ENCODE measurements around the gene PSKH1.
"Not testable (repeated sequence)": the region's sequence is repeated elsewhere in the genome, so short reads cannot be mapped to it uniquely, and the experiment has no call there.

The PSKH1 gene

DNA sequence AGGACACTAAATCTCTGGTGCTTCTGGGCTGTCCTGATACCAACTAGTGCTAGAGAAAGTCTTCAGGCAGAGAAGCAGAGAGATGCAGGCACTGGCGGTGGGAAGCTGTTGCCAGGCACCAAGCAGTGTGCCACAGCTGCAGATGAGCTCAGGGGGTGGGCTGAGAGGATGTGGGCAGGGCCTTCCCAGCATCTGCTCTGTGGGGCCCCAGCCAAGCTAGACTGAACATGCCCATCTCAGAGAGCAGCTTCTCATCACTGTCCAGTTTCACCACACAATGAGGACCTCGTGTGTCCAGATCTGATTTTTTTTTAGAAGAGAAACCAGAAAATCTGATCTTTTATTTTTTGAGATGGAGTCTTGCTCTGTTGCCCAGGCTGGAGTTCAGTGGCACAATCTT, 17.1 kb downstream of the PSKH1 start:
- DNase-seq (ENCODE audit: low read depth) = no peak
- no peak overlapping the region for H3K4me3 ChIP-seq (ENCODE audit: low read depth, low read length)
- TF ChIP-seq, protein P1, sequence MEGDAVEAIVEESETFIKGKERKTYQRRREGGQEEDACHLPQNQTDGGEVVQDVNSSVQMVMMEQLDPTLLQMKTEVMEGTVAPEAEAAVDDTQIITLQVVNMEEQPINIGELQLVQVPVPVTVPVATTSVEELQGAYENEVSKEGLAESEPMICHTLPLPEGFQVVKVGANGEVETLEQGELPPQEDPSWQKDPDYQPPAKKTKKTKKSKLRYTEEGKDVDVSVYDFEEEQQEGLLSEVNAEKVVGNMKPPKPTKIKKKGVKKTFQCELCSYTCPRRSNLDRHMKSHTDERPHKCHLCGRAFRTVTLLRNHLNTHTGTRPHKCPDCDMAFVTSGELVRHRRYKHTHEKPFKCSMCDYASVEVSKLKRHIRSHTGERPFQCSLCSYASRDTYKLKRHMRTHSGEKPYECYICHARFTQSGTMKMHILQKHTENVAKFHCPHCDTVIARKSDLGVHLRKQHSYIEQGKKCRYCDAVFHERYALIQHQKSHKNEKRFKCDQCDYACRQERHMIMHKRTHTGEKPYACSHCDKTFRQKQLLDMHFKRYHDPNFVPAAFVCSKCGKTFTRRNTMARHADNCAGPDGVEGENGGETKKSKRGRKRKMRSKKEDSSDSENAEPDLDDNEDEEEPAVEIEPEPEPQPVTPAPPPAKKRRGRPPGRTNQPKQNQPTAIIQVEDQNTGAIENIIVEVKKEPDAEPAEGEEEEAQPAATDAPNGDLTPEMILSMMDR (IDR thresholded peaks at IDR 0.05; ENCODE audit: low read depth, low read length, missing control alignments) = no peak
- in situ Hi-C loops (cut with HindIII; ENCODE audit: low sequenced_read_pairs) = loop anchor here (5.0 to 25.0 kb wide), 2 partner anchors 88 to 102 kb away; partner anchors contain the start of genes DDX28, DPEP2NB and DUS2

DNA sequence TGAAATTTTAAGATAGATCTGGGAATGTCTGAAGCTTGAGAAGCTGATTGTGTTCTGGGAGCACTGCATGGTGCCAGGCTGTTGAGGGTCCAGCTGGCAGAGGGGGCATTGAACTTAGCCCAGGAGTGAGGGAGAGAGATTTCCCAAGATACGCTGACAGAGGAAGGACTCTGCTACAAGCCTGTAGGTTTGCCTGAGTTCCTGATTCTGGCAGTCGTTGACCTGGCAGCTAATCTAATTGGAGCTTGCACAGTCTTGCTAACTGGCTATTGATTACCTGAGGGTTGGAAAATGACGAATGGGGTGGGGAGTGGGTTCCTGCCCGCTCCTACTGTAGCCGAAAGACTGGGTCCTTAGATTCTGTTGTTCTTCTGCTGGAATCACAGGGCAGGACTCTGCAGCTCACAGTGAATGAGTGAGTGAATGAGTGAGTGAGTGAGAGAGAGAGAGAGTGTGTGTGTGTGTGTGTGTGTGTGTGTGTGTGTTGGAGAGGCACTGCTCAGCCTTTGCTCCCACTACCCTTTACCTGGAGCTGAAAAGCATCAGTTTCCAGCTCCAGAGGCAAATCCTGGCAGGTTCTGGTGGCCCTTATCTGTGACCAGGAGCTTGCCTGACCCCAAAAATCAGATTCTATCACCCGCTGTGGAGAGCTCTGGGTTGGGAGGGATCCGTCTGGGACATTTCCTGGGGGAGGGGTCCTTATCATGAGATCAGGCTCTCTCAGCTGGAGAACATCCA, 21.9 kb downstream of the PSKH1 start:
- H3K4me3 ChIP-seq (ENCODE audit: low read depth, low read length) = no peak overlapping the region
- no peak for DNase-seq (ENCODE audit: low read depth)
- TF ChIP-seq, protein P1 (IDR thresholded peaks at IDR 0.05; ENCODE audit: low read depth, low read length, missing control alignments) = no peak
- in situ Hi-C loops (cut with HindIII; ENCODE audit: low sequenced_read_pairs) = loop anchor here (5.0 to 25.0 kb wide), 2 partner anchors 93 to 97 kb away; partner anchors contain the start of genes DDX28, DPEP2NB and DUS2

DNA sequence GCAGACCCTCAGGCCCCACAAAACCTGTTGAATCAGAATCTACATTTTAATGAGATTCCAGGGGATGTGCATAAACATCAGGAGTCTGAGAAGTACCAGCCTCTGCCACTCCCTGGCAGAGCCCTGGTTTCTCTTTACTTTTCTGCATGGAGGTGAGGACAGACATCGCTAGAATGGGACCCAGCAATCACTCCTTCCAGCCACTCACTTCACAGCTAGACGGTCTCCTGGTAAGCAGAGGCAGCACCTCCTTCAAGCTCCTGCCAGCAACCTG, 22.4 kb downstream of the PSKH1 start:
- H3K4me3 ChIP-seq (ENCODE audit: low read depth, low read length); DNase-seq (ENCODE audit: low read depth): not testable (repeated sequence)
- in situ Hi-C loops (cut with HindIII; ENCODE audit: low sequenced_read_pairs) = loop anchor here (25.0 kb wide), 1 partner anchor 97 kb away; the partner anchor contains the start of genes DDX28, DPEP2NB and DUS2

DNA sequence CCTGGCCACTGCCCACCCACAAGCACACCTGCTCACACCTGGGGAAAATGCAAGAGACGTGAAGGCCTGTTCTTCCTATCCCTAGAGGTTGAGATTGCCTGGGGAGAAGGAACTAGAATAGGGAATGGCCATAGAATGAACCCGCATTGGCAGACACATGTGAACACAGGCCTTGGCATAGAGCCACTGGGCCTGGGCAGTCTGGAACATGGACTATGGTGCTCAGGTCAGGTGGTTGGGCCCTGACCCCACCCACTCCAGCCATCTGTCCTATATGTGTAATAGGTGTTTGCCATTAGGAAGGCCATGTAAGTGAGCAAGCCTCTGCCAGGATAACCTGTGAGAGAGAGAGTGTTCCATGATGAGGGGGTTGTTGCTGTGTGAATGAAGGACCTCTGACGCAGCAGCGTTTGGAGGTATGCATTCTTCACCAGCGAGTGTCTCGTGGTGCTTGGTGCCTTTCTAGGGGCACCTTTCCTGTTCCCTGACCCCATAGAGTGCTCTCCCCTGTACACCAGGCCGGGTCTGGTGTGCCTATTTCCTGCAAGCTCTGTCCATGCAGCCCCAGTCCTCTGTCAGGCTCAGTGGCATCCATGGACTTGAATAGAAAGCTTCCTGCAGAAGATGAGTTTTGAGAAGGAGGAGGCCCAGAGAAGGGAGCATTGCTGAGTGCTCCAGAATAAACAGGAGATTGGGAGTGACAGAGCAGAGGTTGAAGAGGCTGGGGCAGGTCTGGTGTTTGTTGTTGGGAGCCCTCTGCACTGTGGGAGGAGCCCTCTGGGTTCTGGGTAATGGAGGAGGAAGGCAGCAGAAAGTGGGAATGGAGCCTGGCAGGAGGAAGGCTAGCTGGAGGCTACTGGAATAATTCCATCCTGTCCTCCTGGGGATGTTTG, 23.0 kb downstream of the PSKH1 start:
- in situ Hi-C loops (cut with HindIII; ENCODE audit: low sequenced_read_pairs) = loop anchor here (25.0 kb wide), 1 partner anchor 96 kb away; the partner anchor contains the start of genes DDX28, DPEP2NB and DUS2
- TF ChIP-seq, protein P1 (IDR thresholded peaks at IDR 0.05; ENCODE audit: low read depth, low read length, missing control alignments) = no peak
- no peak for DNase-seq (ENCODE audit: low read depth)
- H3K4me3 ChIP-seq (ENCODE audit: low read depth, low read length) = no peak overlapping the region

DNA sequence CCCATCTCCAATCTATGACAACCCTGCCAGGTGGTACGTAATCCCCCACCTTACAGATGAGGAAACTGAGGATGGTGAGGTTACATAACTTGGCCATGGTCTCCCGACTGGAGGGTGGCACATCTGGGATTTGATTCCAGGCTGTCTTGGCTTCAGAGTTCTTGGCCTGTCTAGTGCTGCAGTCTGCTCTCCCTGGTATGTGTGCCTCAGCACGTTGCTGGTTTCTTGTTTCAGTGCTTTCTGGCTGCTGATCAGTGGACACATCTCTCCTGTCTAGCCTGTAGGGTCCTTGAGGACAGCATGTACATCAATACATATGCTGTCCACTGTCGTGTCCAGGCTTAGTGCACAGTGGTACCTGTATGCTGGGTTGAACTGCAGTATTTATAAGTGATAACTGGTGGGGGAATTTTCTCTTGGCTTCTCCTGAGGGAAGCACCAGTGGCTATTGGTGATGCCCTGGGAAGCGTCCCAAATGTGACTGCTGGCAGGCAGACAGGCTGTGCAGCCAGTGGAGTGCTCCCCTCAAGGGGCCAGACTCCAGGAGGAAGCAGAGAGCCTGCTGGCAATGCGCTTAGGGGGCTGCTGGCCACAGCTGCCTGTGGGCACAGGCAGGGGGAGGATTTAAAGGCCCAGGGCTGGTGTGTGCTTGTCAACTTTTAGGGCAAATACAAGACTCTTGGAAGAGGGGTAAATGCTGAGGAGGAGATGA, 24.2 kb downstream of the PSKH1 start:
- in situ Hi-C loops (cut with HindIII; ENCODE audit: low sequenced_read_pairs) = loop anchor here (25.0 kb wide), 1 partner anchor 95 kb away; the partner anchor contains the start of genes DDX28, DPEP2NB and DUS2
- no peak for DNase-seq (ENCODE audit: low read depth)
- H3K4me3 ChIP-seq (ENCODE audit: low read depth, low read length) = no peak overlapping the region
- TF ChIP-seq, protein P1 (IDR thresholded peaks at IDR 0.05; ENCODE audit: low read depth, low read length, missing control alignments) = no peak

DNA sequence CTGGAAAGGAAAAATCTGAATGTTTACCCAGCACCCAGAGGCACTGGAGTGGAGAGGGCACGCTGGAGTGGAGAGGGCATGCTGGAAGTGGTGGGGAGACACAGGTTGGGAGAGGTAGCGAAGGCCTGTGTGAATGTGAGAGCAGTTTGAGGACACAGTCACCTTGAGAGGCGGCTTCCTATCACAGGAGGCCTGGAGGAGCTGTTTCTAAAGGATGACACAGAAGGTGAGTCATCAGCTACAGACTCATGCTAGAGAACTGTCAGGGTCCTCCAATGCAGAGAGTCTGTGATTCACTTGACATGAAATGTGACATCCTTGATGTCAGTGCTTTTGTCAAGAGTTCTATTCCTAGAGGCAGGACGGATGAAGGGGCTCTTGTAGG, 24.8 kb downstream of the PSKH1 start:
- in situ Hi-C loops (cut with HindIII; ENCODE audit: low sequenced_read_pairs) = loop anchor here (25.0 kb wide), 1 partner anchor 94 kb away; the partner anchor contains the start of genes DDX28, DPEP2NB and DUS2
- TF ChIP-seq, protein P1 (IDR thresholded peaks at IDR 0.05; ENCODE audit: low read depth, low read length, missing control alignments) = no peak
- H3K4me3 ChIP-seq (ENCODE audit: low read depth, low read length) = no peak overlapping the region
- DNase-seq (ENCODE audit: low read depth) = no peak

All from astrocyte of the cerebellum (primary cell).